Mesenchymal stem cell (in vitro differentiated cells and primary cell): ENCODE data around the gene SMO.
"Not testable (repeated sequence)": the region's sequence is repeated elsewhere in the genome, so short reads cannot be mapped to it uniquely, and the experiment has no call there.

Experiments
- DNase-seq: peaks from one replicate; pipeline ENCODE4 v3.0.0-alpha.2; 2013
- H2AFZ ChIP-seq: one replicate; pipeline ENCODE4 v1.6.1; 2013; ENCODE audit warnings: low read depth, mild to moderate bottlenecking, control low read depth, inconsistent platforms, low read length, moderate library complexity
- H2AK5ac ChIP-seq: 2 replicates; pipeline ENCODE4 v1.6.1; 2013; ENCODE audit warnings: low read length, moderate library complexity, mild to moderate bottlenecking, inconsistent platforms; ENCODE audit not compliant: severe bottlenecking
- H2BK120ac ChIP-seq: one replicate; pipeline ENCODE4 v1.6.1; 2013; ENCODE audit warnings: low read depth, mild to moderate bottlenecking, inconsistent platforms, low read length, moderate library complexity
- H2BK12ac ChIP-seq, 2 experiments: one replicate each; pipeline ENCODE4 v1.6.1; 2013; ENCODE audit warnings: inconsistent platforms in 2 of 2, low read length in 2 of 2, mild to moderate bottlenecking in 2 of 2, moderate library complexity in 2 of 2, control low read depth in 1 of 2
- H2BK15ac ChIP-seq: one replicate; pipeline ENCODE4 v1.6.1; 2013; ENCODE audit warnings: mild to moderate bottlenecking, low read depth, inconsistent platforms; ENCODE audit not compliant: poor library complexity, severe bottlenecking
- H2BK5ac ChIP-seq: 2 replicates; pipeline ENCODE4 v1.6.1; 2013; ENCODE audit warnings: low read depth, mild to moderate bottlenecking, low read length, control low read depth, inconsistent platforms; ENCODE audit not compliant: poor library complexity, severe bottlenecking
- H3K14ac ChIP-seq, 2 experiments: one replicate each; pipeline ENCODE4 v1.6.1; 2013; ENCODE audit warnings: inconsistent platforms in 2 of 2, low read length in 2 of 2, control low read depth in 1 of 2, mild to moderate bottlenecking in 1 of 2, moderate library complexity in 1 of 2
- H3K18ac ChIP-seq, 2 experiments: one replicate each; pipeline ENCODE4 v1.6.1; 2013; ENCODE audit warnings: inconsistent platforms in 2 of 2, low read length in 2 of 2, control low read depth in 1 of 2, low read depth in 1 of 2, mild to moderate bottlenecking in 1 of 2
- H3K23ac ChIP-seq, 2 experiments: one replicate each; pipeline ENCODE4 v1.6.1; 2013; ENCODE audit warnings: inconsistent platforms in 2 of 2, low read length in 2 of 2, mild to moderate bottlenecking in 2 of 2, moderate library complexity in 2 of 2, control low read depth in 1 of 2
- H3K27ac ChIP-seq: 2 replicates; pipeline ENCODE4 v1.5.1; 2013; ENCODE audit warnings: mild to moderate bottlenecking, moderate library complexity, low read length, control low read depth, inconsistent platforms; ENCODE audit not compliant: poor library complexity, severe bottlenecking
- H3K27me3 ChIP-seq, 2 experiments: 2 replicates each; pipeline versions ENCODE4 v1.6.1 to v1.7.0; 2013; ENCODE audit warnings: low read length in 2 of 2, mild to moderate bottlenecking in 2 of 2, moderate library complexity in 2 of 2, control low read depth in 1 of 2, inconsistent platforms in 1 of 2; ENCODE audit not compliant: control insufficient read depth in 1 of 2, insufficient read depth in 1 of 2
- H3K36me3 ChIP-seq, 2 experiments: 2 replicates each; pipeline versions ENCODE4 v1.6.1 to v1.7.0; 2013; ENCODE audit warnings: low read length in 2 of 2, control low read depth in 1 of 2, inconsistent platforms in 1 of 2, low read depth in 1 of 2, mild to moderate bottlenecking in 1 of 2; ENCODE audit not compliant: insufficient read depth in 2 of 2, control insufficient read depth in 1 of 2
- H3K4ac ChIP-seq, 2 experiments: one replicate each; pipeline ENCODE4 v1.6.1; 2013; ENCODE audit warnings: inconsistent platforms in 2 of 2, low read length in 2 of 2, mild to moderate bottlenecking in 2 of 2, moderate library complexity in 2 of 2, control low read depth in 1 of 2, low read depth in 1 of 2
- H3K4me1 ChIP-seq: 2 replicates; pipeline ENCODE4 v1.6.1; 2013; ENCODE audit warnings: low read depth, low read length, control low read depth; ENCODE audit not compliant: control insufficient read depth, insufficient read depth
- H3K4me2 ChIP-seq: 2 replicates; pipeline ENCODE4 v1.6.1; 2013; ENCODE audit warnings: low read length, mild to moderate bottlenecking, inconsistent platforms; ENCODE audit not compliant: poor library complexity, severe bottlenecking
- H3K4me3 ChIP-seq, 2 experiments: 2 replicates each; pipeline versions ENCODE4 v1.5.1 to v1.7.0; 2013; ENCODE audit warnings: low read length in 2 of 2, mild to moderate bottlenecking in 2 of 2, control low read depth in 1 of 2, low read depth in 1 of 2; ENCODE audit not compliant: insufficient read depth in 1 of 2
- H3K79me1 ChIP-seq: replicated peaks from 2 replicates; pipeline ENCODE4 v1.6.1; 2013; ENCODE audit warnings: mild to moderate bottlenecking, control low read depth, low read length, inconsistent platforms; ENCODE audit not compliant: poor library complexity, severe bottlenecking
- H3K9ac ChIP-seq: 2 replicates; pipeline ENCODE4 v1.7.0; 2013; ENCODE audit warnings: mild to moderate bottlenecking, low read length, moderate library complexity
- H3K9me3 ChIP-seq: 2 replicates; pipeline ENCODE4 v1.7.0; 2013; ENCODE audit warnings: mild to moderate bottlenecking, low read length; ENCODE audit not compliant: control insufficient read depth
- H4K8ac ChIP-seq: one replicate; pipeline ENCODE4 v1.6.1; 2013; ENCODE audit warnings: inconsistent platforms, mild to moderate bottlenecking, low read length, moderate library complexity
- H4K91ac ChIP-seq: one replicate; pipeline ENCODE4 v1.6.1; 2013; ENCODE audit warnings: mild to moderate bottlenecking, low read length, inconsistent platforms
- WGBS: methylation state at CpG from one replicate; pipeline ENCODE4 v1.1.7; 2013; ENCODE audit warnings: mixed read lengths; 5-methylcytosine and 5-hydroxymethylcytosine counted together

SMO gene

DNA sequence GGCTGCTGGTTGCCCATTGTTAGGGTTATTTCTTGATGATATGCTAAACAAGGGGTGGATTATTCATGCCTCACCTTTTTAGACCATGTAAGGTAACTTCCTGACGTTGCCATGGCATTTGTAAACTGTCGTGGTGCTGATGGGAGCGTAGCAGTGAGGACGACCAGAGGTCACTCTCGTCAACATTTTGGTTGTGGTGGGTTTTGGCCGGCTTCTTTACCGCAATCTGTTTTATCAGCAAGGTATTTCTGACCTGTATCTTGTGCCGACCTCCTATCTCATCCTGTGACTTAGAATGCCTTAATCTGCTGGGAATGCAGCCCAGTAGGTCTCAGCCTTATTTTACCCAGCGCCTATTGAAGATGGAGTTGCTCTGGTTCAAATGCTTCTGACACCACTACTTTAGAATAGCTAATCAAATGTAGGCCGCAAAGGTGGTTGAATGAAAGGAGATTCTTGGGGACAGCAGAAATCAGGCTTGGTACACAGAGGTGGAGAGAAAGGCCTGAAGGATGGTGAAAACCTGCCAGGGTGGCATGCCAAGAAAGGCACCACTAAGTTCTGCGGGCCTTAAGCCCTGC lies 17.9 kb upstream of the SMO start:
- Histone ChIP-seq H2BK5ac (no peak overlapping the region), H2BK120ac (no peak overlapping the region), H3K14ac (no peak overlapping the region), H3K79me1 (no peaks in the 10 kb centered on the region), H4K8ac (no peak overlapping the region), H3K18ac (no peak overlapping the region), H3K4ac (no peak overlapping the region), H3K23ac (no peak overlapping the region), H2BK15ac (no peak overlapping the region), H2BK12ac (no peak overlapping the region), H3K4me2 (no peak overlapping the region), H2AFZ (no peak overlapping the region), H3K27me3 (peaks cover 0 to 63% of the 10 kb centered on the region in 2 experiments), H3K9ac (no peak overlapping the region), H3K9me3 (peaks cover 3% of the 10 kb centered on the region), H3K27ac (no peak overlapping the region), H3K4me3 (peak overlapping the region in 1 of 2 experiments; percentile 71), H4K91ac (no peak overlapping the region), H3K36me3 (peaks cover 0 to 8% of the 10 kb centered on the region in 2 experiments), H3K4me1 (peaks cover 10% of the 10 kb centered on the region), H2AK5ac (no peak overlapping the region)
- no peak for DNase-seq
- WGBS, result 73% methylated on average over 10 of the region's 11 CpGs

DNA sequence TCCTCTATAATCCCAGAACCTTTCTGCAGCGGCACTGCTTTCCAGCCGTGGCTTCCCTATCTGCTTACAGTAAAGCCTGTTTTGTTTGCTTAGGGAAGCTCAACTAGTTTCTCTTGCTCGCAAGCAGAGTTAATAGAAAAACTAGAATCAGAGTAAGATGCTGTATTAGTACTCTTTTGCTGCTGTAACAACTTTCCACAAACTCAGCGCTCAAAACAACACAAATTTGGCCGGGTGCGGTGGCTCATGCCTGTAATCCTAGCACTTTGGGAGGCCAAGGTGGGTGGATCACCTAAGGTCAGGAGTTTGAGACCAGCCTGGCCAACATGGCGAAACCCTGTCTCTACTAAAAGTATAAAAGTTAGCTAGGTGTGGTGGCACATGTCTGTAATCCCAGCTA lies 14.6 kb upstream of the SMO start:
- WGBS, result 100% methylated on average over 7 of the region's 7 CpGs
- H3K14ac ChIP-seq, H3K4me1 ChIP-seq, H3K4ac ChIP-seq, H3K18ac ChIP-seq, H2AK5ac ChIP-seq, H2BK12ac ChIP-seq, H2AFZ ChIP-seq, H2BK5ac ChIP-seq, H3K9me3 ChIP-seq, H3K23ac ChIP-seq, H3K9ac ChIP-seq, H3K4me3 ChIP-seq, H3K79me1 ChIP-seq, H3K36me3 ChIP-seq, H3K27ac ChIP-seq, H3K4me2 ChIP-seq, H4K91ac ChIP-seq, H2BK15ac ChIP-seq, DNase-seq, H2BK120ac ChIP-seq, H4K8ac ChIP-seq: not testable (repeated sequence)
- peaks cover 0 to 55% of the 10 kb centered on the region in 2 experiments for H3K27me3 ChIP-seq

DNA sequence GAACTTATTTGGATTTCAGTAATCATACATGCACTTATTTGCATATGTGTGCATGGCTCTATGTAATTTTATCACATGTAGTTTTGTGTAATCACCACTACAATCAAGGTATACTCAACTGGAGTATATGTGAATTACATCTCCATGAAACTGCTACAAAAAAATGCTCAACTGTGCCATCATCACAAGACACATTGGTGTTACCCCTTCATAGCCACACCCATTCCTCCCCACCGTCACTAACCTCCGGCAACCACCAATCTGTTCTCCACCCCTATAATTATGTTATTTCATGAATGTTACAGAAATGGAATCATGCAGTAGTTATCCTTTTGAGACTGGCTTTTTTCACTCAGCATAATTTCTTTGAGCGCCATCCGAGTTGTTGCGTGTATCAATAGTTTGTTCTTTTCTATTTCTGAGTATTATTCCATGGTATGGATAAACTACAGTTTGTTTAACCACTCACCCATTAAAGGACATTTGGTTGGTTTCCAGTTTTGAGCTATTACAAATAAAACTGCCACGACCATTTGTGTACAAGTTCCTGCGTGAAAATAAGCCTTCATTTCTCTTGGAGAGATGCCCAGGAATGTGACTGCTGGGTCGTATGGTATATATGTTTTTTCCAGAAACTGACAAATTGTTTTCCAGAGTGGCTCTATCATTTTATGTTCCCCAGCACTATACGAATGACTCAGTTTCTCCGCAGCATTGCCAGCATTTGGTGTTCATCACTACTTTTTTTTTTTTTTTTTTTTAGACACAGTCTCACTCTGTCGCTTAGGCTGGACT lies 11.3 kb upstream of the SMO start:
- H3K4me1 ChIP-seq, result no peaks in the 10 kb centered on the region
- H3K9me3 ChIP-seq, result peaks cover 3% of the 10 kb centered on the region
- H3K36me3 ChIP-seq, result no peaks in the 10 kb centered on the region
- H2BK5ac ChIP-seq, result no peak overlapping the region
- no peak overlapping the region for H2BK120ac ChIP-seq
- H3K23ac ChIP-seq, result no peak overlapping the region
- H3K27me3 ChIP-seq, result peaks cover 0 to 63% of the 10 kb centered on the region in 2 experiments
- no peak overlapping the region for H2AK5ac ChIP-seq
- H3K9ac ChIP-seq, result no peak overlapping the region
- 85% methylated on average over 7 of the region's 11 CpGs for WGBS
- H3K4me3 ChIP-seq, result no peak overlapping the region
- no peak overlapping the region for H3K18ac ChIP-seq
- no peak overlapping the region for H3K4ac ChIP-seq
- H2BK12ac ChIP-seq, result no peak overlapping the region
- H4K91ac ChIP-seq, result no peak overlapping the region
- no peak overlapping the region for H4K8ac ChIP-seq
- no peak for DNase-seq
- no peak overlapping the region for H3K4me2 ChIP-seq
- no peak overlapping the region for H3K27ac ChIP-seq
- H2BK15ac ChIP-seq, result no peak overlapping the region
- no peaks in the 10 kb centered on the region for H3K79me1 ChIP-seq
- H3K14ac ChIP-seq, result no peak overlapping the region
- no peak overlapping the region for H2AFZ ChIP-seq

DNA sequence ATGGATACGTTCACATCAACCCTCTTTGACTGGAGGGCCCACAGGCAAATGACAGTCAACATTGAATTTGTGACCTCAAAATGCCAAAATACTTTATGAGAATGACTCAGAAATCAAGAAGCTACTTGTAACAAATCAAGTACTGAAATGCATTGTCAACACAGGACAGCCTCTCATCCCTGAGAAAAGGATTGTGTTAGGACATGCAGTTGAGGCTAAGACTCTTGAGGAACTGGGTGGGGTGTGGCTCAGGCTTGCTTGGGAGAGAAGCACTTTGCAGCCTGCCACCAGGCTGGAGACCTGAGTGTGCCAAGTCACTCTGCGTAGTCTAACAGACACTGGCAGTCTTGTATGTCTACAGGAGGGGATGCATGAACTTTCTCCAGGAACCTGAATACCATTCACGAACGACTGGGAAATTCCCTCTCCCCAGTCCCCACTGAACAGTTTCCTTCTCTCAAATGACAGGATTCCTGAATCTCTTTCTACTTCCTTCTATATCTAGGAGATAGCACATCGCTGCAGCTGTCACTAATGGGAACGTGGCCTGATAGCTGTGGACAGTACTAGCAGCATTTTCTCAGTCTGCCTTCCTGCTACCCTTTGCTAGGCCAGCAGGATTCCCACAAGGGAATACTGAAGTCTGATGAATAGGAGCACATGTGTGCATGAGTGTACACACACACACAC lies 3.3 kb upstream of the SMO start:
- H4K8ac ChIP-seq, result no peak overlapping the region
- H3K4ac ChIP-seq, result no peak overlapping the region
- peaks cover 0 to 50% of the 10 kb centered on the region in 2 experiments for H3K27me3 ChIP-seq
- no peak overlapping the region for H3K9ac ChIP-seq
- no peak overlapping the region for H2BK5ac ChIP-seq
- 91% methylated on average over 6 of the region's 6 CpGs for WGBS
- no peak overlapping the region for H2AFZ ChIP-seq
- H3K9me3 ChIP-seq, result no peaks in the 10 kb centered on the region
- H2BK120ac ChIP-seq, result no peak overlapping the region
- H3K79me1 ChIP-seq, result peaks cover 7% of the 10 kb centered on the region
- no peak overlapping the region for H3K23ac ChIP-seq
- no peak overlapping the region for H2AK5ac ChIP-seq
- DNase-seq, result no peak
- H3K4me3 ChIP-seq, result no peak overlapping the region
- H3K36me3 ChIP-seq, result no peaks in the 10 kb centered on the region
- no peak overlapping the region for H3K4me2 ChIP-seq
- H3K14ac ChIP-seq, result no peak overlapping the region
- H3K27ac ChIP-seq, result no peak overlapping the region
- no peak overlapping the region for H2BK12ac ChIP-seq
- no peak overlapping the region for H4K91ac ChIP-seq
- H2BK15ac ChIP-seq, result no peak overlapping the region
- H3K4me1 ChIP-seq, result peaks cover 5% of the 10 kb centered on the region
- no peak overlapping the region for H3K18ac ChIP-seq
